Measurements from ENCODE around the gene WNT6.

- no peak for TF ChIP-seq GATA3 (IDR thresholded peaks at IDR 0.05; ENCODE audit: low read depth, low read length)
- no peak for TF ChIP-seq GATA2 (IDR thresholded peaks at IDR 0.05; ENCODE audit: low read depth, low read length)
Observed at GRCh38 chr2:218882866-218883366, 23.3 kb downstream of the WNT6 start.

Data from SH-SY5Y (cell line).